HG03571 (cell line): ENCODE data around the gene SUCLG2.
"Not testable (repeated sequence)": the region's sequence is repeated elsewhere in the genome, so short reads cannot be mapped to it uniquely, and the experiment has no call there.

Source experiments
- ATAC-seq: cut with Tn5 transposase; IDR thresholded peaks from one replicate; pipeline ENCODE4 v1.9.1; 2021; ENCODE audit not compliant: unreplicated experiment

Gene SUCLG2

GRCh38 chr3:67614195-67614594, 40.2 kb downstream of the SUCLG2 start:
- ATAC-seq: no peak

DNA sequence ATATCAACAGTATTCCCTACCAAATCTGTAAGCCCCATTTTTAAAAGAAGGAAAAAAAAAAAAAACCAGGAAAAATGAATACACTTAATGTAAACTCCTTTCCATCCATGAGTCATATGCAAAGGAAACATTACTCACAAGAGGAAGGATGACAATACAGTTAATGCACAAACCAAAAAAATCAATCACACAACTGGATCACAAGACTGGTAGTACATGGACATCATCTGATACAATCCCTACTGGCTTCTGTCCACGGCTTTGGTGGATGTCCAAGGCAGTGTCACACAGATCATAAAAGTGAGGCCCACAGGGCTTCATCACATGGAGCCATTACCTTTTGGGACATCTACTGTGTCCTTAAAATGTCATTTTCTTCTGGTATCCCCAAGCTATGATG, 44.0 kb downstream of the SUCLG2 start:
- ATAC-seq: no peak

GRCh38 chr3:67609709-67610108, 44.7 kb downstream of the SUCLG2 start:
- no peak for ATAC-seq

- no peak for ATAC-seq
Measured at GRCh38 chr3:67608034-67608433, 46.4 kb downstream of the SUCLG2 start.

- ATAC-seq: no peak
Measured at GRCh38 chr3:67605377-67605776, 49.0 kb downstream of the SUCLG2 start.

DNA sequence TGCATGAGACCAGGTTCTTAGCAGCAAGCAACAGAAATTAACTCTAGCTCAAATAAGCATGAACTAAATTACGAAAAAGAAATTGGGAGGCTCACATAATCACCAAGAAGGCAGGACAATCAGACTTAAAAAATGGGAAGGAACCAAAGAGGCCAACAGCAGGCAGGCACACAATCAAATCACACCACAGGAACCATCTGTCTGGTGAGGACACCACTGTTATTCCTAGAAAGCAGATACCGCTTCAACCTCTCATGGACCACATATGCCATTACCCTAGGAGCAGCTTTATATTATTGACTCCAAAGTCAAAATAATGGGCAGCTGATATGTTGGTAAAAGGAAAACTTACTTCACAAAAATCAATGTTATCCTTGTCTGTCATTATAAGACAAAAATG, 51.6 kb downstream of the SUCLG2 start:
- ATAC-seq: no peak

GRCh38 chr3:67601919-67602608, 52.3 kb downstream of the SUCLG2 start:
- no peak for ATAC-seq

DNA sequence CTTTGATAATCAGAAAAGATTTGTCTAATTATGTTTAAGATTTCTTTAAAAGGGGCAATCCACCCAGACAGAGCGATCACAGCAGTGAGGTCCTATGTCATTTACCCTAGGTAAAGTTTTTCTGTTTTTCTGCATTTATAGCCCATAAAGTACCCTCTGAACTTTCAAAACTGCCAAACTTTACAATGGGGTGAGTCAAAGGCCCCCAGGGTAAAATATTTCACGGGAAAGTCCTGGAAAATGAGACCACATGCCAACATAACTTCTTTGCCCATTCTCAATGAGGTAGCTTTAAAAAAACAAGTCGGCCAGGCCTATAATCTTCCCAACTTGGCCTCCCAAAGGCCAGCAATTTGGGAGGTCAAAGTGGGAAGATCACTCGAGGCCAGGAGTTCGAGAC, 53.0 kb downstream of the SUCLG2 start:
- no peak for ATAC-seq

GRCh38 chr3:67599821-67600220, 54.6 kb downstream of the SUCLG2 start:
- ATAC-seq: no peak

DNA sequence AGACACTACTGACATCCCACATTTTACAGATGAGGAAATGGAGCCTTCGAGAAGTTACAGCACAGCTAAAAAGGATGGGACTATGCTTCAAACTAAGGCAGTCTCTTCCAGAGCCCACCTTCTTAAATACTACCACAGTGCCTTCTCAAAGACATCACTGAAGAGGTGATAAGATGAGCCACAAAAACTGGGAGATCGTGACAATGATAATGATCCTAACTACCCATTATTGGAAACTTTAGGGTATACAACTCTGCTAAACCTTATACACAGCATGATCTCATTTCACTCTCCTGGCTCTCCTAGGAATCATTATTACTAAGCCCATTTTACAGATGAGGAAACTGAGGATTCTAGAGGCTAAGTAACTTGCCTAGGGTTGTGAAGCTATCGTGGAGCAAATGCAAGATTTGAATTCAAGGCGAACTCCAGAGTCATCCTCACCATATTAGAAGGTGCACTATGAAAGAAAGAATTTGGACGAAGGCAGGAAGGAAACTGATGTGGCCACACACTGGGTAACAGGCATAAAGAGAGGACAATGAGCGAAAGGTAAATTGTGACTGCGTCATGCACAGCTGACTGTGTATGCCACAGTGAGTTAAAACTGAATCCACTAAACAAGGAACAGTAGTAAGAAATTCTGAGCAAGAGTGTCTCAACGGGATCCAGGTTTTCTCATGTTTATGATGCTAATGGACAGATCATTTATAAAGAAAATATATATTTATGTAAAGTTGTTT, 55.4 kb downstream of the SUCLG2 start:
- ATAC-seq: no peak

DNA sequence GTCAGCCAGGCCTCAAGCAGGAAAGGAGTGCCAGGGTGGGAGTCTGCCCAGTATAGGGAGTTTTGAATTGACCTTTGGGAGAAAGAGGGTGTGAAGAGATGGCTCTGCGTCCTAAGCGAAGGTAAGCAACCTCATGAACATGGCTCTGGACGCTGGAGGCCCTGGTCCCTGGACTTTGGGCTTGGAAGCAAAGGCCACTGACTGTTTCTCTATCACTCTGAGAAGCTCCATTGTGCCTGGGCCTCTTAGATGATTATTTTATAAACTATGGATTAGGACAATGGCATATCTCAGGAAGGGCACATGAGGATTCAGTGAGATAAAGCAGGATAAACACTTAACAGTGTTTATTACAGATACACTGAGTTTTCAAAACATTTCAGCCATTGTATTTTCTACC, 59.0 kb downstream of the SUCLG2 start:
- ATAC-seq: no peak

GRCh38 chr3:67593761-67594234, 60.6 kb downstream of the SUCLG2 start:
- no peak for ATAC-seq

DNA sequence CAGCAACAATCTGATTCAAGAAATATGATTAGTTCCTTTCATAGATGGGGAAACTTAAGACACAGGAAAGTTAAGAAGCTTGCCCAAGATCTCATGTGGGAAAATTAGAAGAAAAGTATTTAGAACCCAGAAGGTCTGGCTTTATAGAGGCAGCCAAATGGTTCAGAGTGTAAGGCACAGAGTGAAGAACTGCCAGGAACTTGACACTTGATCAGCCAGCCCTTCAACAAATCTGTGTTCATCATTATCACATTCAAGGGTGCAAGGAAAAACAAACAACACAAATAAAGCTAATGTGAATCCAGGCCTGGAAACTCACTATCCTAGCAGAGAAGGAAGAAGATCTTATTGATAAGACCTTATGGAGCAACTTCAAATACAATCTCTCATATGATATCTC, 62.4 kb downstream of the SUCLG2 start:
- no peak for ATAC-seq

GRCh38 chr3:67587811-67588210, 66.6 kb downstream of the SUCLG2 start:
- no peak for ATAC-seq

DNA sequence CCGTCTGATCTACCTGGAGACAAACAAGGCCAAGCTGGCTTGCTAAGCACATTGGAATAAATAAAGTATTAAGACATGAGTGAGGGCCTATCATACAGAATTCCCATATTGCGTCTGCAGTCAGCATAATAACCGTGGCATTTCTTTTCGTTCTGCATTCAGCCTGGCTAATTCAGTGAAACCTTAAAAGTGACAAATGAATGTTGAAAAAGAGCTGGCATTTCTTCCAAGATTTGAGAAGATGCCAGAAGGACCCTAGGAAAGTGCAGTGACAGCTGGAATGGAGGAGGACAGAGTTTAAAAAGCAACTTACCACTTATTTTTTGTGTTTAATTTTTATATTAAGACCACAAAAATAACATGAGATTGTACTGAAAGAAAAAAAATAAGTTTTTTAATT, 67.1 kb downstream of the SUCLG2 start:
- no peak for ATAC-seq

DNA sequence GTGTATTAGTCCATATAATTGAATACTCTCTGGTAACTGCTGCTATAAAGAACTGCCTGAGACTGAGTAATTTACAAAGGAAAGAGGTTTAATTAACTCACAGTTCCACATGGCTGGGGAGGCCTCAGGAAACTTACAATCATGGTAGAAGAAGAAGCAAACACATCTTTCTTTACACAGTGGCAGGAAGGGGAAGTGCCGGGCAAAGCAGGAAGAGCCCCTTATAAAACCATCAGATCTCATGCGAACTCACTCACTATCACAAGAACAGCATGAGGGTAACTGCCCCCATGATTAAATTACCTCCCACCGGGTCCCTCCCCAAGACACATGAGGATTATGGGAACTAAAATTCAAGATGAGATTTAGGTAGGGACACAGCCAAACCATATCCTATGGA, 69.8 kb downstream of the SUCLG2 start:
- not testable (repeated sequence) for ATAC-seq

DNA sequence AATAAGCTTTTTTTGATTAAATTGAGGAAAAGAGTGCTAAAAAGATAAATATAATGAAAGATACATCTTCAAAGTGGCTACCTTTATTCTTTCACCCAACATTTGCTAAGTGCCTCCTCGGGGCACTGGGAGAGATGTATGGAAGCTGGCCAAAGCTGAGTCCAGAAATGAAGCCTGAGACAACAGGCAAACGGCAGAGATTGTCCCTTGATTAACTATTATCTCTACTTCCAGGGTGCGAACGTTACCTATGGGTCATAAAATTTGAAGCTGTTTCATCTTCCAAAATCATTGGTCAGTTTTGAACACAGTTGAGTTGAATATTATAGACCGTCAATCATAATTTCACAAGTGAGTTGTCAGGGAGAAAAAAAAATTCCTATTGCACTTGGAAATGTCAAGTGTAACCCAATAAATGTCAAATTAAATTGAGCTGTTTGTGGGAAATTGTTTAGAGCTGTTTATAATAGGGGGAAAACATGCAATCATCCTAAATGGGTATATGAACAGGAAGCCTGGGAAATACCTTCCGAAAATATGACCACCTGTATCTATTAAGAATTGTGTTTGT, 73.9 kb downstream of the SUCLG2 start:
- no peak for ATAC-seq

- ATAC-seq: no peak
Measured at GRCh38 chr3:67578416-67578815, 76.0 kb downstream of the SUCLG2 start.

DNA sequence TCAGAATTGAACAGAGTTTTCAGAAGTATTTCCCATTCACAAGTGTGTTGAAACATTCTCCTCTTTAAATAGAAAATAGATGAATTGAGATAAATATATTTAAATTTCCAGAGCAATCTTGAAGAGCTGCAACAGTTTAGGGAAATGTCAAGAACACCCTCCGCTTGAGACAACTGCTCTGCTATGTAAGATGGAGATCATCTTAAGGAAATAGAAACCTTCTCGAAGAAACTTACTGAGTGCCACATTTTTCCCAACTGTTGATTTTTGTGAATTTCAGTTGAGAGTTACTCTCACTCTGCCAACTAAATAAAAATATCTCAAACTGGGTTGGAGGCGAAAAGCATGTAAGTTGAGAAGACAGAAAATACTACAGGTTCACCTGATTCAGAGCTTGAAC, 78.0 kb downstream of the SUCLG2 start:
- no peak for ATAC-seq

GRCh38 chr3:67569324-67569723, 85.1 kb downstream of the SUCLG2 start:
- no peak for ATAC-seq

DNA sequence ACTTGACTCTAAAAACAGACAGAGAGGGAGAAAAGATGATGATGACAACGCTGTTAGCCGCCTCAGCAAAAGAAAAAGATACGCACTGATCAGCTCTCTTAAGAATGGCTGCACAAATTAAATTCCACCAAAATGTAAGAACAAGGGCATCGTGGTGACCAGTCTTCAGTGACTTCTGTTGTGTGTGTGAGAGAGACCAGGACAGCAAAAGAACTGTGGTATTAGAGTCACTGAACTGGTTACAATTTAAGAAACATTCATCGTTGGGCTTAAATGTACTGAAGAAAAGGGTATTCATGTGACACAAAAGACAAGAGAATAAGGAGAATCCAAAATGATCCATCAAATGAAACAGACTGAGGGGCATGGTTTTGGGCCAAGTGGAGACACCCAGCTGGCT, 86.5 kb downstream of the SUCLG2 start:
- no peak for ATAC-seq

DNA sequence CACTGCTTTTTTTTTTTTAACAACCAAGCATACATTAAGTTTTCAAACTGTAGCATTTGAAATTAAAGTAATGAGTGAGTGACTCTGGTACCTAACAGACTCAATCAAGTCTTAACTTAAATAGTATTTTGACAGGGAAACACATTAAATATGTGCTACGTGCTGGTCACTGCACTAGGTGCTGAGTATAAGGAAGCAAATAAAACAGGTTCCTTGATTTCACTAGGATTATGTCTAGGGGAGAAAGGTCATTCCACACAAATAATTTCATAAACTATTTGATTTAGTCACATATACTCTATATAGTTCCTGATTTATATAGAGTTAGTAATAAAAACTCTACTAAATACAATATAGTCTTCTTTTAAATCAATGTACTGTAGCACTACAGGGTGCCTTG, 89.4 kb downstream of the SUCLG2 start:
- no peak for ATAC-seq
